ENCODE results near the gene MRAS.
A peak's percentile ranks its signal among the peaks of the same experiment; 100 is the strongest.

MRAS gene

DNA sequence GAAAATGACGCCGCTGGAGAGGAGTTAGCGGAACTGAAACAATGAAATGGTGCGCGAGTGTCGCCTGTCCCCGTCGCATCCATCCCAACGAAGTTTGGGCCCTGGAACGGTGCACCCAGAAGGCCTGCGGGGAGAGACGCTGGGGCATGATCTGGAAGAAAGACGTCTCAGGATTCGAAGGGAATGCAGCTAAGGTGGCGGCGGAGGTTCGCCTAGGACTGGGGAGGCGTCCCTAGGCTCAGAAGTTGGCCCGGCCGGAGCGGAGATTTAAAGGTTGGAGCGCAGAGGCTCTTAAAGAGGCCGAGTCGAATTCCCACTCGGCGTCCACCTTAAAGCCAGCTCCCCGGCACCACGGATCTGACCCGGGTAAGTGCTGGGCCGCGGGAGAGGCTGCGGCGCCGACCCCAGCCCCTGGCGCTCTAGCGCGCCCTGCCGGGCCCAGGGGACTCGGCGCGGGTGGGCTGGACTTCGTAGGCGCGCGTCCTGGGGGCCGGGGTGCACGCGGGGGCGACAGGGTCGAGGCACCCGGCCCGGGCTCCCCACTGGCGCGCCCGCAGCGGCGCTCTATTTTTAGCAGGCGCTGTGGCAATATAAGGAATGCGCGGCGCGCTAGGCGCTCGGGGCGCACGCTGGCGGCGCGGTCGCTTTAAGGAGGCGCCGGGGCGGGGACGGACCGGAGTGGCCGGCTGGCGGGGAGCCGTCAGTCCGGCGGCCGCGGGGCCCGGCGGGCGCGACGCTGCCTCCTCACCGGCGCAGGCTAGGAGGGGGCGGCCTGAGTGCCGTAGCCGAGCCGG lies at the start of gene MRAS:
Gene MRAS (plus strand): TSS at position 620 of the 794 bp plus-strand sequence. CDS start 24,305 bp downstream, outside the sequence.
- DNase-seq (ENCODE audit: low read depth in 2 of 2), result no peak

DNA sequence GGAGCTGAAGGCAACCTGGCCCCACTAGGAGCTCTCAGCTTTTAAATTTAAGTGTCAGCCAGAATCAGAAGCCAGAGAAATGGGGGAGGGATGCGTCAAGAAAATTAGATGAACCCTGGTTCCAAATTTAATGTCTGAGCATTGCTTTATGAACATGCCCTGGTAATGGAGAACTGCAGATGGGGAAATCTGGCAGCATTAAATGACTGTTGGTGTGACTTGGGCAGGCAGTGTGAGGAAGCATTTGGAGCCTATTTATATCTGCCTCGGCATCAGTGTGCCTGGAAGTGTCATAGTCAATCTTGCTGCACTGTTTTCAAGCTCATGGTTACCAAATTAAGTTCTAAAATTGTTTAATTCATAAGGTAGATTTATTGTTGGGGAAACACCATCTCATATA lies 47.7 kb upstream of the MRAS start:
- no peak for DNase-seq (ENCODE audit: low read depth in 2 of 2)

DNA sequence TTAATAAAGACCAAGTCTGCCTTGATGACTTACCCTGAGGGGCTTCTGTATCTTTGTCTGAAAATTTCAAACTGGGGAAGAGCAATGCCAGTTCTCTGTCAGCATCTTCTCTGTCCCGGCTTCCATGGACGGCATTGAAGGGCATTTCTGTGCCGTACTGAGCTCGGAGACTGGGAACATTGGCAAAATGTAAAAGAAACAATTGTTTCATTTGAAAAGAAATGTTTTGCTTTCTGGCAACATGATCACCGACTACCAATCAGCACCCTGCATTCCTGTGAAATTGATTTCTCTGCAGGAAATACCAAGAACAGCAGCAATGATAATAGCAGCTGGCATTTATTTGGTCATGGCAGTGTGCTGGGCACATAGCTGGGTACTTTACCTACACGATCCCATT lies 44.9 kb upstream of the MRAS start:
- DNase-seq (ENCODE audit: low read depth in 2 of 2), result no peak

DNA sequence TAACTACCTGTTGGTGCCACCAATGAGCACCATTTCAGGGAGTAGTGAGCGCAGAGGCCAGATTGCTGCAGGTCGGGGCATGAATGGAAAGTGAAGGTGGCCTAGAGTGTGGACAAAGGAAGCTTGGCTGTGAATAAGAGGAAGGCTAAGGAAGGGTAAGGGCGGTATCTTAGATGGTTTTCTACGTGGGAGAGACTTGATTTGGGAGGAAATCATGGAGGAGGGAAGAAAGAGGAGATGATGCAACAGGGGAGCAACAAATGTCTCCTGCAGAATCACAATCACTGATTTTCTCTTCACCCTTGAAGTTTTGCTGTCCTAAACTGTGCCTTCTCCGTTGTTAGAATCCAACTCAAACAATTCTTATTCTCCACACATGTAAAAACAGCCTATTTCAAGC lies 40.5 kb upstream of the MRAS start:
- DNase-seq (ENCODE audit: low read depth in 2 of 2), result no peak

- DNase-seq (ENCODE audit: low read depth in 2 of 2), result no peak
Observed at GRCh38 chr3:138308783-138309182, 39.6 kb upstream of the MRAS start.

GRCh38 chr3:138310494-138310893 lies 37.9 kb upstream of the MRAS start:
- no peak for DNase-seq (ENCODE audit: low read depth in 2 of 2)

GRCh38 chr3:138314751-138315150 lies 33.6 kb upstream of the MRAS start:
- DNase-seq (ENCODE audit: low read depth in 2 of 2), result no peak

- no peak for DNase-seq (ENCODE audit: low read depth in 2 of 2)
Observed at GRCh38 chr3:138317687-138318086, 30.7 kb upstream of the MRAS start.

GRCh38 chr3:138323971-138324370 lies 24.4 kb upstream of the MRAS start:
- no peak for DNase-seq (ENCODE audit: low read depth in 2 of 2)

- DNase-seq (ENCODE audit: low read depth in 2 of 2), result no peak
Observed at GRCh38 chr3:138325990-138326389, 22.4 kb upstream of the MRAS start.

- no peak for DNase-seq (ENCODE audit: low read depth in 2 of 2)
Observed at GRCh38 chr3:138326866-138327595, 21.3 kb upstream of the MRAS start.

DNA sequence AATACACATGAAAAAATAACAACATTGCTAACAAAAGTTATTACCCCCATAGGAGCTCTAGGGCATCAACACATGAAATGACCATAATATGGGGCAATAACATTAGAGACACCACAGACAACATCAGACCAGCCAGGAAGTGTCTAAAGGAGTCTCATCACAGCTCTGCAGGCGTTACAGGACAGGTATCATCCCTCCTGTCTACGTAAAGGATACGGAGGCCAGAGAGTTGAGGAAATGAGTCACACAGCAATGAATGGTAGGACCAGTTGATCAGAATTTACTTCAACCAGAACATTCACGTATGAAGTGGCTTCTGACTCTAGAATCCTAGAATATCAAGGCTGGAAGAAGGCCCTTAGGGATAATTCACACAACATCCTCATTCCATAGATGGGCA lies 20.5 kb upstream of the MRAS start:
- DNase-seq (ENCODE audit: low read depth in 2 of 2), result no peak

- DNase-seq (ENCODE audit: low read depth in 2 of 2), result no peak
Observed at GRCh38 chr3:138328341-138328740, 20.0 kb upstream of the MRAS start.

- DNase-seq (ENCODE audit: low read depth in 2 of 2), result peak; percentile 69 to 77
Observed at GRCh38 chr3:138329127-138329983, 19.0 kb upstream of the MRAS start, which contains the start of gene NME9. Gene NME9 (minus strand): TSS chr3:138329851. CDS start chr3:138329335, 516 bp downstream.

DNA sequence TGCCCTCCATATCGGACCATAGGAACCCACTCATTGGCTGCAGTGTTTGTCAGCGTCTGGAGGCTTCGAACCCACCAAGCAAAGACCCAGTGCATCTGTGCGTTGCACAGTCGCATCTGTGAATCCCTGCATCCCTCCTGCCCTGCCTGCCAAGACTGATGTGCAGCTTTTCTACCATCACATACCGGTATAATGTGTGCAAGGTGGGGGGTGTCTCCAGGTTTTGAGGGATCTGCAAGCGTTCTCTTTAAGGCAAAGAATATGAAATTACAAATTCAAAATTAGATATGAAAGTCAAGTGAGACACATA lies 18.4 kb upstream of the MRAS start:
- DNase-seq (ENCODE audit: low read depth in 2 of 2), result no peak

DNA sequence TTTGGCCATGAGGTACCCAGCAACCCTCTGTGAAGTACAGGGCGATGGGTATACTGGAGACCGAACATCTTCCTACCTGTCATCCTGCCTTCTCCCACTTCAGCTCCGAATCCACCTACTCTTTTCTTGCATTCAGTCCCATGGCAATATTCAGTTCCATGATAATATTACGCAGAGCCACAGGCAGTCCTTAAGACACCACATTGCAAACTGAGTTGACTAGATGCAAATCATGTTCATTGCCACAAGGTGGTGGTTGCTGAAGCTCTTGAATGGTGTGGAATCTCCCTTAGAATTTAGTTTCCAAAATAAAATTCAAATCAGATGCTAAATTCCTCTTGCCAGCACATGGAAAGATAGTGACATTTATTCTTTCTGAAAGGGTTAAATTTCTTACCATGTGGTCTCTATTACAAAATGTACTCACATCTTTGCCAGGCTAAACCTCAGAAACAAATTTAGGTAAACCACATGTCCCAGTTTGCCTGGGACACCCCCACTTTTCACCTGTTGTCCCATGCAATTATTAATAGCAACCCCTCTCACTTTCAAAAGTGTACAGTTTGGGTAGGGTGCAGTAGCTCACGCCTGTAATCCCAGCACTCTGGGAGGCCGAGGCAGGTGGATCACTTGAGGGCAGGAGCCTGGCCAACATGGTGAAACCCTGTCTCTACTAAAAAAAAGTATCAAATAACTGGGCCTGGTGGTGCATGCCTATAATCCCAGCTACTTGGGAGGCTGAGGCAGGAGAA lies 17.1 kb upstream of the MRAS start:
- no peak for DNase-seq (ENCODE audit: low read depth in 2 of 2)

- DNase-seq (ENCODE audit: low read depth in 2 of 2), result no peak
Observed at GRCh38 chr3:138332472-138333073, 15.8 kb upstream of the MRAS start.

DNA sequence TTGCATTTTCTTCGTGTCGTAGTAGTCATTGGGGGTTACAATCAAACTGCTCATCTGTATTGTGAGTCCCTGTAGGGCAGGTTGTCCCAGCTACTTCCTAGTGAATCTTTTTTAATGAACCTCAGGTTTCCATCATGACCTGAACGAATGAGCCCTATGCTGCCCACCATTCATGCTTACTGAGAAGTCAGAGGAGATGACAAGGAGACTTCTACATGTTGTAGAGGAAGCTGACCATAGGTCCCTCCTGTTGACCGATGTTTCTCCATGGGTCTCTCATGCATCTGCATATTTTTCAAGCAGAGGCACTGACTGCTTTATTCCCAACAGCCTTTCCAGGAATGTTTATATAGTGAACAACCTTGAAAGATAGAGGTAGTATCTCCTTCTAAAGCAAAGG lies 13.8 kb upstream of the MRAS start:
- DNase-seq (ENCODE audit: low read depth in 2 of 2), result no peak

DNA sequence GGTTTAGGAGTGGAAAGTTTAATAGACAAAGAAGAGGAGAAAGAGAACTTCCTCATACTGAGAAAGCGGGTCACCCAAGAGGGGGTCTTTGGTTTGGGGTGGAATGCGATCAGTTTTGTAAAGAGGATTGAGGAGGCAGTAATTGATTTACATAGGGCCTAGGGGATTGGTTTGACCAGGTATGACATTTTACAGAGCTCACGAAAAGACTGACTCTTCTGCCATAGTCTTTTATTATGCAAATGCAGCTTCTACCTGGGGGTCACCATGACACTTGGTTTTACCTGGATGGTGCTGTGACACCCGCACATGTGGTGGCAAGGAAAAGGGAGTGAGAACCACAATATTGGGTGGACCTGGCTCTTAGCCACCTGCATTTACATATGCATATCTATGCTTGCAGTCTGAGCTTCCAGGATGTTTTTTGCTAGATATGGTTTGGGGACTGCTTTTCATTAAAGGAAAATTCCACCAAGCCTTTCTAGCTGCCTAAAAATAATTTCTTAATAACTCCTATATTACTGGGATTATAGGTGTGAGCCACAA lies 11.9 kb upstream of the MRAS start:
- DNase-seq (ENCODE audit: low read depth in 2 of 2), result no peak

- no peak for DNase-seq (ENCODE audit: low read depth in 2 of 2)
Observed at GRCh38 chr3:138338244-138338643, 10.1 kb upstream of the MRAS start.

DNA sequence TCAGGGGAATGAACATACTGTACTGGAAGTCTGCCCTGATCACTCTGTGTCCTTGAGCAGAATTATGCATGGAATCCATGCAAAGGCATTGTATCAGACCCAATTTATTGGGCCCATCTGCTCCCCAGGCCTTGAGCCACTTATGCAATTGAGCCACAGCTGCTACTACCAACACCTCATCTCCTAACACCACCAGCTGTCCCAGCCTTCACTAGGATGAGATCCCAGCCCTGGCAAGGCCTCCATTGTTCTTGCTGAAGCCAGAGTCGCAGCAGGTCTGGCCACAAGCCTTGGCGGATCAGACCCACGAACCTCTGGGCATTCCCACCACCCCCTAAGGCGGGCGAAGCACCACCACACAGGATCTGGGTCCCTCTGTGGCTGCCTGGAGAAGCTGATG lies 9.6 kb upstream of the MRAS start:
- DNase-seq (ENCODE audit: low read depth in 2 of 2), result no peak
